ENCODE data around the gene POMGNT1. TPM values are rescaled to one million over a fixed set of nuclear protein-coding genes. Genes with fewer than 3 reads are reported as not detected.

Gene POMGNT1
- polyA plus RNA-seq, 1 donor (not counting 4 experiments of a cell fraction or from before 2014, with no cell fraction given), result 49.6 TPM

DNA sequence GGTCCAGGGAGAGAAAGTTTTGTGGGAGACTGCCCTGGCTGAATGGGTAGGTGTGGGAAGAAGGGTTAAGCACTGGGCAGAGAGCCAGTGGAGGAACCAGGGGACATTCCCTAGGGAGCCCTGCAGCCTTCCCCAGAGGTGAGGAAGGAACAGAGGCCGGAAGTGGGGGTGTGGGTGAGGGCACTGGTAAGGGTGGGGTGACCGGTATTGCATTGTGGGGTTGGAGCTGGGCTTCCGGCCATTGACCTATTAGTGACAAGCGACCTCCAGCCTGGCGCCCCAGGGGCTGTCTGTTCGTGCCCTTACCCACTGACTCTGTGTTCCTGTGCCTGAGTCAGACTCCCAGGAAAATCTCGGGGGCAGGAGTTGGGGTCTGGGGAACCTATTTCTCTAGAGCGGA is 26.9 kb downstream of the POMGNT1 start:
- no peak for FAIRE-seq
- Histone ChIP-seq H3K9me1 (ENCODE audit: control insufficient read depth, extremely low read depth, insufficient read depth, low read length) (no peaks in the 10 kb centered on the region), H3K36me3 (ENCODE audit: control insufficient read depth in 2 of 2, extremely low read depth in 1 of 2, insufficient read depth in 2 of 2, low read length in 2 of 2) (no peaks in the 10 kb centered on the region), H4K20me1 (ENCODE audit: control insufficient read depth, extremely low read depth, insufficient read depth, low read length) (no peaks in the 10 kb centered on the region), H3K79me2 (ENCODE audit: control insufficient read depth, insufficient read depth, low read length) (no peaks in the 10 kb centered on the region), H3K27ac (ENCODE audit: control insufficient read depth, insufficient read depth, low read length) (no peak overlapping the region), H3K27me3 (ENCODE audit: control insufficient read depth, extremely low read depth, insufficient read depth, low read length) (peaks cover 17% of the 10 kb centered on the region), H3K9me3 (ENCODE audit: control insufficient read depth, low read depth, low read length) (no peaks in the 10 kb centered on the region), H3K9ac (ENCODE audit: control insufficient read depth, extremely low read depth, insufficient read depth, low read length) (no peak overlapping the region), H3K4me2 (ENCODE audit: control insufficient read depth, extremely low read depth, insufficient read depth, low read depth, low read length) (no peak overlapping the region), H2AFZ (ENCODE audit: control insufficient read depth, low read length) (no peak overlapping the region), H3K4me3 (ENCODE audit: control insufficient read depth in 2 of 3, extremely low read depth in 1 of 3, insufficient read depth in 2 of 3, low read depth in 1 of 3, low read length in 3 of 3) (no peak overlapping the region), H3K4me1 (ENCODE audit: control insufficient read depth, extremely low read depth, insufficient read depth, low read length) (peaks cover 21% of the 10 kb centered on the region)
- dilution Hi-C loops (cut with MboI; ENCODE audit: extremely low pct_ligation_motif_present, low sequenced_read_pairs), result no loop called here
- TF ChIP-seq, protein P1, sequence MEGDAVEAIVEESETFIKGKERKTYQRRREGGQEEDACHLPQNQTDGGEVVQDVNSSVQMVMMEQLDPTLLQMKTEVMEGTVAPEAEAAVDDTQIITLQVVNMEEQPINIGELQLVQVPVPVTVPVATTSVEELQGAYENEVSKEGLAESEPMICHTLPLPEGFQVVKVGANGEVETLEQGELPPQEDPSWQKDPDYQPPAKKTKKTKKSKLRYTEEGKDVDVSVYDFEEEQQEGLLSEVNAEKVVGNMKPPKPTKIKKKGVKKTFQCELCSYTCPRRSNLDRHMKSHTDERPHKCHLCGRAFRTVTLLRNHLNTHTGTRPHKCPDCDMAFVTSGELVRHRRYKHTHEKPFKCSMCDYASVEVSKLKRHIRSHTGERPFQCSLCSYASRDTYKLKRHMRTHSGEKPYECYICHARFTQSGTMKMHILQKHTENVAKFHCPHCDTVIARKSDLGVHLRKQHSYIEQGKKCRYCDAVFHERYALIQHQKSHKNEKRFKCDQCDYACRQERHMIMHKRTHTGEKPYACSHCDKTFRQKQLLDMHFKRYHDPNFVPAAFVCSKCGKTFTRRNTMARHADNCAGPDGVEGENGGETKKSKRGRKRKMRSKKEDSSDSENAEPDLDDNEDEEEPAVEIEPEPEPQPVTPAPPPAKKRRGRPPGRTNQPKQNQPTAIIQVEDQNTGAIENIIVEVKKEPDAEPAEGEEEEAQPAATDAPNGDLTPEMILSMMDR (optimal IDR thresholded peaks at IDR 0.05 in 1 of 3, IDR thresholded peaks at IDR 0.05 in 1 of 3, conservative IDR thresholded peaks at IDR 0.05 in 1 of 3; ENCODE audit: extremely low read depth in 1 of 3, insufficient read depth in 2 of 3, low read length in 3 of 3), result no peak
- TF ChIP-seq EZH2 (IDR thresholded peaks at IDR 0.05; ENCODE audit: low read length), result no peak
- DNase-seq (ENCODE audit: low read depth, low spot score), result no peak

DNA sequence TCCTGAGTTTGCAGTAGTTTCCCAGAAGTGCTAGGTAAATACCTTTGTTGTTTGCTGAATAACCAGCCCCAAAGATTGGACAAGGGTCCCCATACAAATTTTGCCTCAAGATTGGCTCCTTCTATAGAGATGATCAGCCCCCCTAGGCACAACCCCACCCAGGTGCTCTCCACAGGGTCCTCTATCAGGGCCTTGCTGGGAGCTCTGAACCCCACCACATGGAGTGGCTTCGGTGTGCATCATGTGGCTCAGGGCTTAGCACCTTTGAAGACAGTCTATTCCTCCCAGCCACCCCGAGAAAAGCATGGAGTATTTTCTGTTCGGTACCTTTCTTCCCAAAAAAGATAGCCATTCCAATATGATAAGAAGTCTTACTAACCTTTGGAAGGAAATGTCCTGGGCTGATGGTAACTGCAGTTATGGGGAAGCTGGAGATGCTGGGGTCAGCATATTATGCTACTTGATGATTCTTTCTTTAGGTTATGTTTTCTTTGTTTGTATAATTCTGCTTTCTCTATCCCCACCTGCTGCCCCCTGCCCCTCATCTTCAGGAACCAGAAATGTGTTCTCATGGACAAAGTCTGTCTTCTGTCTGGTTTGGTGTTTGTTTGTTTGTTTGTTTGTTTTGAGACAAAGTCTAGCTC is 28.3 kb downstream of the POMGNT1 start:
- FAIRE-seq (no peak), DNase-seq (ENCODE audit: low read depth, low spot score) (no peak)
- Histone ChIP-seq H3K27me3 (ENCODE audit: control insufficient read depth, extremely low read depth, insufficient read depth, low read length) (peaks cover 17% of the 10 kb centered on the region), H3K4me1 (ENCODE audit: control insufficient read depth, extremely low read depth, insufficient read depth, low read length) (peaks cover 21% of the 10 kb centered on the region), H3K79me2 (ENCODE audit: control insufficient read depth, insufficient read depth, low read length) (no peaks in the 10 kb centered on the region), H3K36me3 (ENCODE audit: control insufficient read depth in 2 of 2, extremely low read depth in 1 of 2, insufficient read depth in 2 of 2, low read length in 2 of 2) (no peaks in the 10 kb centered on the region), H3K4me2 (ENCODE audit: control insufficient read depth, extremely low read depth, insufficient read depth, low read depth, low read length) (no peak overlapping the region), H3K27ac (ENCODE audit: control insufficient read depth, insufficient read depth, low read length) (no peak overlapping the region), H3K9me3 (ENCODE audit: control insufficient read depth, low read depth, low read length) (no peaks in the 10 kb centered on the region), H4K20me1 (ENCODE audit: control insufficient read depth, extremely low read depth, insufficient read depth, low read length) (no peaks in the 10 kb centered on the region), H3K9me1 (ENCODE audit: control insufficient read depth, extremely low read depth, insufficient read depth, low read length) (no peaks in the 10 kb centered on the region), H3K4me3 (ENCODE audit: control insufficient read depth in 2 of 3, extremely low read depth in 1 of 3, insufficient read depth in 2 of 3, low read depth in 1 of 3, low read length in 3 of 3) (no peak overlapping the region), H3K9ac (ENCODE audit: control insufficient read depth, extremely low read depth, insufficient read depth, low read length) (no peak overlapping the region), H2AFZ (ENCODE audit: control insufficient read depth, low read length) (no peak overlapping the region)
- dilution Hi-C loops (cut with MboI; ENCODE audit: extremely low pct_ligation_motif_present, low sequenced_read_pairs), result no loop called here
- TF ChIP-seq, protein P1 (optimal IDR thresholded peaks at IDR 0.05 in 1 of 3, IDR thresholded peaks at IDR 0.05 in 1 of 3, conservative IDR thresholded peaks at IDR 0.05 in 1 of 3; ENCODE audit: extremely low read depth in 1 of 3, insufficient read depth in 2 of 3, low read length in 3 of 3), result no peak
- no peak for TF ChIP-seq EZH2 (IDR thresholded peaks at IDR 0.05; ENCODE audit: low read length)
